Measurements from ENCODE around the gene CCDC102A. TPM values are rescaled to one million over a fixed set of nuclear protein-coding genes. Genes with fewer than 3 reads are reported as not detected.

Gene CCDC102A
- total RNA-seq, 1 experiment from 2014 or later: 6.9 TPM

DNA sequence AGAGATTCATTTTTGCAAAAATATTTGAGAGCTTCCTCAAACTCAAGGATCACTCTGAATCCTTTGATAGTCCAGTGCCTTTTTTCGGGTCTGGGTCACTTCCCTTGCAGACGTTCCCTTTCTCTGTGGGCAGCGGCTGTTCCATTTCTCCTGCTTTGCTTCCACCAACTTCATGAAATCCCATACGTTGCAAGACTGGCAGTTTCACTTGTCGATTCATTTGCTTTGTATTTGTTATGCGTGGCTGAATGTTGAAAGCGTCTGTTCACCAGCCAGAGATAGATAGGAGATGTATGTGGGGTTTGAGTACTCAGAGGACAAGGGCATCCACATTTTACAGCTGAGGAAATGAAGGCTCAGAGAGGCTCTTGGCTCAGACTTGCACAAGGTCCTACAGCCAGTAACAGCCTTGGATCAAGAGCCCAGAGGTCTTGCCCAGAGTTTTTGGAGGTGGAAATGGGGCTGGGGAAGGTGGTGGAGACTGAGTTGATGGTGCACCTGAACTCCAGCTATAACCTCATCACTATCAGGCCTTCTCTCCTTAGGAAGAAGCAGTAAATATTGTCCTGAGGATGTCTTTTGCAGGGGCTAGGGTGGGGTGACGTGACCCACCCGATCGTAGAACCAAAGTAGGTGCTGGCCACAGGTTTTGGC is 1.3 kb upstream of the CCDC102A start:
- no peak for DNase-seq (ENCODE audit: low spot score)

DNA sequence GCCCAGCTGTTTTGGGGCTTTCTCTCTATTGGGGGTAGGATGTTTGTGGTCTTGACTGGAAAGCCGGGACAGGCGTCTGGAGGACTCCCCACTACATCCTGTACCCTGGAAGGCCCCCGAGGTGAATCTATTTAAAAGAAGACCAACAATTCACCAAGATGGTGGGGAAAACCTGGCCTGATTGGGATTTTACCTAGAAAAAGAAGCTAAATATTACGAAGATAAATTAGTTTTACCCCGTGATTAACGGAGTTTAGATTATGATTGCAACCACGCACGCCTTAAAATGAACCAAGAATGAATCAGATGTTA is 779 bp upstream of the CCDC102A start:
- DNase-seq (ENCODE audit: low spot score): no peak

DNA sequence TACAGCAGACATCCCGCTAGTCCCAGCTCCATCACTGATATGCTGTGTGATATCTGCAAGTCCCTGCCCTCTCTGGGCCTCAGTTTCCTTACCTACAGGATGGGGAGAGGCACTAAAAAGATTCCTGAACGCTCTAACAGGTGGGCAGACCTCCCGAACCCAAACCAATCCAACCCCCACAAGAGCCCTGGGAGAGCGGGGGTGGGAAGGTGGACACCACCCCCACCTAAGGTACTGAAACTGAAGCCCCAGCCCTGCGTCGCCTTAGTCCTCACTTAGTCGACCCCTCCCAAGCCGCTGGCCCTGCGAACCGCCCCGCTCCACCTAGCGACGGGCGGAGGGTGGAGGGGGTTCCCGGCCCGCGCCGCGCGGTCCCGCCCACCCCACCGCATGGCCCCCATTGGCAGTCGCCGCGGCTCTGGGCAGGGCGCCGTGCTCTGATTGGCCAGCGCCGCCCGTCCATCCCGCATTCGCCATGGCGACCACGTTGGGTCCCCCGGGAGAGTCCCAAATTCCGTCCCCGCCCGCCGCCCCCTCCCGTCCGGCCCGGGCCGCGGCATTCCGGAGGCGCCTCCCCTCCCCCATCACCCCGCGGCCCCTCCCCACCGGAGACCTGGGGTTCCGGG is 578 bp downstream of the CCDC102A start:
- DNase-seq (ENCODE audit: low spot score): peak; percentile 80

DNA sequence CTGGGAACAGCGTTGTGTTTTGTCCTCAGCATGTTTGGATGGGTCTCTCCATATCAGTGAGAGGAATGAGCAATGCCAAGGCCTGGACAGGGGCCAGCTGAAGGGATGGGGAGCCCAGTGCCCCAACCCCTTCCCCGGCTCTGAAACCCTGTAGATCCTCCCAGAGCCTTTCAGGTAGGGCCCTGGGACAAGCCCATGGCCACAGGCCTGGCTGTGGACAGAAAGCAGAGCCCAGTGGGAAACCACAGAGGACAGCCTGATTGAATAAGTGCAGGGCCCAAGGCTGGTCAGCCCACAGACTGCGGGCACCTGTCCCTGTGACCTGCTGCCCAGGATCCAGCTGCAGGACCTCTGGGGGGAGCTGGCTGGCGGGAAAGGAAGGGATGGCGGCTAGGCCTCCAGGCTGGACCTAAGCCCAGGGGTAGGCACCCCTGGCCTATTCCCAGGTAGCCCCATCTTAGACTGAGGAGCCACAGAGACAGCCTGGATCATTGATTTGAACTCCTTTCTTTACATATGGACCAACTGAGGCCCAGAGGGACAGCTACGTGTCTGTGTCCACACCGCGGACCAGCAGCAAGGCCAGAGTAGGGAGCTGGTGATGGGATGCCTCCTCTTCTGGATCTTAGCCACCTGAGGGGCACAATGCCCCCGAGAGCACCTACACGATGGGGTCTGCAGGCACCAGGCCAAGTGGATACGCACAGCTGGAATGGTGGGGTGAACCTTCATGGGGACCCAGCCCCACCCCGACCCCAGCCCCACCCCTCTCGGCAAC is 1.3 kb downstream of the CCDC102A start:
- DNase-seq (ENCODE audit: low spot score): no peak

DNA sequence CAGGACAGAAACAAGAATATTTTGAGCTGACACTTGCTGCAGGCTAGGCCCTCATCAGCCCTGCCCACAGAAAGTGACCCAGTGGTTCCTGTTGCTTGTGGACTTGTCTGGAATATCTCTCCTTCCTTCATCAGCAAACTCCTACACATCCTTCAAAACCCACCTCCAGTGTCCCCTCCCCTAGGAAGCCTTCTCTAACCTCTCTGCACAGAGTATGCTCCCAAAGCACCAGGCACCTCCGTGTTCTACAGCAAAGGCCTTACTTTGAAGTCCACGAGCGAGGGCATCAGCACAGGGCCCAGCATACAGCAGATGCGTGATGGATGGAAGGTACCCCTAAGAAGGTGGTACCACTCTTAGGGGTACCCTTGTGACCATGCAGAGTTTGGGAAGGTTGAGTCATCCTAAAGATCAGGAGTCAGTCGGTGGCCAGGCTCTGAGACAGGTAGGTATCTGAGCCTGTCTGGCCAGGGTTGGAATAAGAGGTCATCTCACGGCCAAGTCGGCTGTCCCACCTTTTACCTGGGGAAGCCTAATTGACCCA is 2.0 kb downstream of the CCDC102A start:
- DNase-seq (ENCODE audit: low spot score): no peak

DNA sequence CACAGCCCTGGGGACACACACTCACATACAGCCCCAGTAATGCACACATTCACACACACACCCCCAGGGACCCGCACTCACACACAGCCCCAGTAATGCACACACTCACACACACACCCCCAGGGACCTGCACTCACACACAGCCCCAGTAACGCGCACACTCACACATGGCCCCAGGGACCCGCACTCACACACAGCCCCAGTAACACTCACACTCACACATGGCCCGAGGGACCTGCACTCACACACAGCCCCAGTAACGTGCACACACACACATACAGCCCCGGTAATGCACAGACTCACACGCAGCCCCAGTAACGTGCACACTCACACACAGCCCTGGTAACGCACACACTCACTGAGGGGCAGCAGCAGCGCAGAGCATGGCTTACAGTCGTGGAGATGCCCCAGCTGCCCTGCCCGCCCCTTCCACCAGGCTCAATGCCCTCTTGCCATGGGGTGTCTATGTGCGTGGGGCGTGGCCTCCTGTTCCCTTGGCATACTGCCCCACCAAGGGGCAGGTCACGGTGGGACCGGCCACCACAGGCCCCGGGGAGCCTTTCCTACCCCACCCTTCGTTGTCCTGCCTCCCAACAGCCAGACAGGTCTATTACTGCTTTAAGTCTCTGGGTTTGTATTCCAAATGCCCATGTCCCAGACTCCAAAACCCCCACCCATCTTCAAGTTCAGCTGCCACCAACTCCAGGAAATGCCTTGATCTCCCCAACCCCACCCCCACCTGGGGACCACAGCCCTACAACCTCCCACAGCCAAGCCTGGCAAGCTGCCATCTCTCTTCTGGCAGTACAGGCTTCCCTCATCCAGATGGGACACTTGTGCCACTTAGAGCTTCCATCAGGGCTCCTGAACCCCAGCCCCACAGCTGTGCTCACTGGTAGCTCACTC is 2.7 kb downstream of the CCDC102A start:
- DNase-seq (ENCODE audit: low spot score): no peak

DNA sequence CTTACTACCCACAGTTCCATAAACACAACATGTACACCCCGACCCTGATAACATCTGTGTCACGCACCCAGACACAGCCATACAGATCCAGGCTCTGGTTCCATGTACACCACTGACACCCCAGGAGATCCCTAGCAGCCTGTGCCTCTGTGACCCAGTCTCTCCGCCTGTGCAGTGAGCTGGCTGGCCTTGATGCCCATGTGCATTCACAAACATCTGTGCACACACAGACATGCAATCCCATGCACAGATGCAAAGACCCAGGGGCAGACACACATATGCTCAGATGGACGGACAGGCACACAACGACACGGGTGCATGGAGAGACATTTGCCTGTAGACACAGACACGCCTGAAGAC is 4.1 kb downstream of the CCDC102A start:
- no peak for DNase-seq (ENCODE audit: low spot score)

DNA sequence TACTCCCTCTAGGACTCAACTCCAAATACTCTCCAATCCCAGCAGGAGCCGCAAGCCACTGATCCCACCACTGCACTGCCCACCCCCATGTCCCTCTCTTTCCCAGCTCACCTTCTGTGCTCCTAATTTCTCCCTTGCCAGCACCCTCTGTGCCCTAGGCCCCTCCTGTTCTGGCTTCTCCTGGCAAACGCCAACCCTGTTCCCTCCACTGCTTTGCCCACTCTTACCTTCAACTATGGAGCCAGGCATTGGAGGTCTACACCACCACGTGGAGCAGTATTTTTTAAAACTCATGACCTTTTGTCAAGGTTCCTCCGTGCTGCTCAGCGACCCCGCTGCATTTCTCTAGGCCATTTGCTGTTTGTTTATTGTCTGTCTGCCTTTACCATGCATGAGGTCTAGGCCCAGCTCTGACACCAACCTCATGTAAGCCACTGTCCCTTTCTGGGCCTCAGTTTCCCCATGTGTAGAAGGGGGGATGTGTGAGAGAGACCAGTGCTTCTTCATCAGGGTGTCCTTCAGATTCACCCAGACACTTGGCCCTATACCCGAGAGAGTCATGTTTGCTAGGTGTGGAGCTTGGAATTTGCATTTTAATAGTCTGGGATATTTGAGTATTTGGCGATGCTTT is 4.6 kb downstream of the CCDC102A start:
- DNase-seq (ENCODE audit: low spot score): no peak

DNA sequence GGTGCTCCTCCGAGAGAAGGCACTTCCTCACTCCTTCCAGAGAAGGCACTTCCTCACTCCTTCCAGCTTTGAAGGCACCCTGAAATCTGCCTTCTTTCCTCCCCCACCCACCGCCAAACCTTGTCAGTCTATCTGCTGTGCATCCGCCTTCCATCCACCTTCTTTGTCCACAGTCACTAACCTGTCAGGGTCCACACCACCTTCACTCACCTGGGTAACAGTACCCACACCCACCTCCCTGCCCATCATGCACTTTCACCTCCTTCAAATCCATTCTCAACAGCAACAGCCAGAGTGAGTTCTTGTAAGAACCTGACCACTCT is 5.2 kb downstream of the CCDC102A start:
- no peak for DNase-seq (ENCODE audit: low spot score)

DNA sequence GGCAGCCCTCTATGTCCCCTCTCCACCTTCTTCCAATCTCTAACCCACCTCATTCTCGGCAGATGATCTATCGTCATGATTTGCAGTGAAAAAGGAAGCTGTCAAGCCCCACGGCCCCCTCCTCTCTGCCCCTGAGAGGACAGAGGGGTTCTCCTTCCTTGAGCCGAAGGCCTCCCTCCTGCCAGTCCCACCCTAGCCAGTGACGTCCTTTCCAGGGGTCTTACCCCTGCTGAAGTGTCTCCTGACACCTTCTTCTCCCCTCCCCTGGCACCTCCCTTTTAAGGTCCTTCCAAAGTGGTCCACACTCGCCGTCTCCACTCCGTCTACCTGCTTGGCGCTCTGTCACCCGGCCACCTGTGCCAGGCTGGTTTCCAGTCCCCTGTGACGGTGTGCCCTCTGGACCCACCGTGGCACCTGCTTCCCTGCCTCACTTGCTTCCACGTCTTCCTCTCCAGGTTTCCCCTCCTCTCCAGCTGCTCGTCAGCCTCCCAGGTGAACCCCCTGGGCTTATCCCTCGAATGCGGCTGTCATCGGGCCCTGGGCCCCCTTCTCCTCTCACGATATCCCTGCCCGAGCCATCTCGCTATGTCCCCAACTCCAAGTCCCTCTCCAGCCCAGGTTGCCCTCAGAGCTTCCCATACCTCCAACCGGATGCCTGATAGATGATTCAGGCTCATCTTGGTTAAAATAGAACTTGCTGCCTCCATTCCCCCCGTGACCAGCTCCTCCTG is 5.7 kb downstream of the CCDC102A start:
- no peak for DNase-seq (ENCODE audit: low spot score)

DNA sequence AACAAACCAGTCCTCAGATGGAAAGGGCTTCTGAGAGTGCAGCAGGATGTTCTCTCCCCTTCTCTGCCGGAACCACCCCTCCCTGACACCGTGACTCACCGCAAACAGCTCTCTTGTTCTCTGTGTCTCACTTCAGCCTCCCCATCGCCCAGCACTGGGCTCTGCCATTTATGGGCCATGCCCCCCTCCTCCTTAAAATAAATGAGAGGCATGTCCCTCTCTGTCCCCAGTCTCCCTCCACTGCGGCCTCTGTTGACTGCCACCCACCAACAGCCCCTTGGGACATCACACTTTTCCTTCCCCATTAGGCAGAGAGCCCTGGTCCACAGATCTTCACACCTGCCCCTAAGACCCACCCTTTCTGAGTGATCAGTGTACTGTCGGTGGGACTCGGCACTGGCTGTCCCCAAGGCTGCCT is 6.3 kb downstream of the CCDC102A start:
- DNase-seq (ENCODE audit: low spot score): peak; percentile 84

DNA sequence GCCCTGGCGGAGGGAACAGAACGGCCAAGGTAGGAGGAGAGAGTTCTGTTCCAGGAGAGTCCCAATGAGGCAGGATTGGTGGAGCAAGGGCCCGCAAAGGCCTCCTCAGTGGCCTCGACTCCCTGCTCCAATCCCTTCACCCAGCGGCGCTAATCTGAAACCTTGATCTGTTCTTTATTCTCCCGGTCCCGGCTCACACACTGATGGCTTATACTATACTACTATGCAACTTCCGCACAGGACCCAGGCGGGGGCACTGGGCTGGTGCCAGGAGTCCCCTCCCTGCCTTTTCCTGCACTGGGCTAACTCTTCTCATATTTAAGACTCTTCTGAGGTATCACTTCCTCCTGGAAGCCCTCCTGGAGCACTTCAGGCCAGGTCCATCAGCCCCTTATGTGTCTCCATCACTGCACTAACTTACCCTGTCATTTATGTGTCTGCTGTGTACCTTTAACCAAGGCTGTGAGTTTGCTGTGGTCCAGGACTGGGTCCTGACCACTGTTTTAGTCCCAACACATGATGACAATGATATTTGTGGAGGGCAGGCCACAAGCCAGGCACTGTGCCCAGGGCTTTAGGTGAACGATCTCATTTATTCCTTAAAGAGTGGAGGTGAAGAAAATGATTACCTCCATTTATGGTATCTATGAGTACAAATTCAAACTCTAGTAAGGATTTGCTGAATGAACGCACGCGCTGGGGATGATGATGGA is 6.8 kb downstream of the CCDC102A start:
- DNase-seq (ENCODE audit: low spot score): no peak

DNA sequence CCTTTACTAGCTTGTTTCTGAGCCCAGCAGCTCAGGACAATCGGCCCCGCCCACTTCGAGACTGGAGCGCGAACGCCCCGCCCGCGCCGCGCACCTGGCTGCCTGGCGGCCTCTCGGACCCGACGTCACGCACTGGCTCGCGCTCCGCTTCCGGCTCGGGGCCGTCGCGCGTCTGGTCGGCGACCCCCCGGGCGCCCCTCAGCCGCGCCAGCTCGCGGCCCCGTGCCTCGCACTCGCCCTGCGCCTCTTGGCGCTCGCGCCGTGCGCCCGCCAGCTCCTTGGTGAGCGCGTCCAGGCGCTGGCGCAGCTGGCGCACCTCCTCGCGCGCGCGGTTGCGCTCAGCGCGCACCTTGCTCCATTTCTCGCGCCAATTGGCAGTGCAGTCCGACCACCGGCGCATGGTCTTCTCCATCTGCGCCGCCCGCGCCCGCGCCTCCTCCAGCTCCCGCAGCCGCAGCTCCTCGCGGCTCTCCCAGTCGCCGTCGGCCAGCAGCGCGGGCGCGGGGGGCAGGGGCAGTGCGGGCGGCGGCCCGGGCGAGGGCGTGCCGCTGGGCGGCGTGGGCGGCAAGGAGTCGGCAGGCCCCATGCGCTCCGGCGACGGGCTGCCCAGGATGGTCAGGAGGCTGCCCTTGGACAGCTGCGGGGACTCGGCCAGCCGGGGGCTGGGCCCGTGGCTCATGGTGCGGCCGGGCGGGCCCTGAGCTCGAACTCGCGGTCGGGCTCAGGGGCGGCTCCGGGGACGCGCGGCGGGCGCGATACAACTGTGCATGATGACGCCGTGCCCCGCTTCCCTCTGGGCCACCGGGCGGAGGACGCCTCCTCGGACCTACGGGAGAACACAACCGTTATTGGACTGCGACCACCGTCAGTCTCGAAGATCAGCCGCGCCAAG is 7.6 kb downstream of the CCDC102A start:
- no peak for DNase-seq (ENCODE audit: low spot score)

DNA sequence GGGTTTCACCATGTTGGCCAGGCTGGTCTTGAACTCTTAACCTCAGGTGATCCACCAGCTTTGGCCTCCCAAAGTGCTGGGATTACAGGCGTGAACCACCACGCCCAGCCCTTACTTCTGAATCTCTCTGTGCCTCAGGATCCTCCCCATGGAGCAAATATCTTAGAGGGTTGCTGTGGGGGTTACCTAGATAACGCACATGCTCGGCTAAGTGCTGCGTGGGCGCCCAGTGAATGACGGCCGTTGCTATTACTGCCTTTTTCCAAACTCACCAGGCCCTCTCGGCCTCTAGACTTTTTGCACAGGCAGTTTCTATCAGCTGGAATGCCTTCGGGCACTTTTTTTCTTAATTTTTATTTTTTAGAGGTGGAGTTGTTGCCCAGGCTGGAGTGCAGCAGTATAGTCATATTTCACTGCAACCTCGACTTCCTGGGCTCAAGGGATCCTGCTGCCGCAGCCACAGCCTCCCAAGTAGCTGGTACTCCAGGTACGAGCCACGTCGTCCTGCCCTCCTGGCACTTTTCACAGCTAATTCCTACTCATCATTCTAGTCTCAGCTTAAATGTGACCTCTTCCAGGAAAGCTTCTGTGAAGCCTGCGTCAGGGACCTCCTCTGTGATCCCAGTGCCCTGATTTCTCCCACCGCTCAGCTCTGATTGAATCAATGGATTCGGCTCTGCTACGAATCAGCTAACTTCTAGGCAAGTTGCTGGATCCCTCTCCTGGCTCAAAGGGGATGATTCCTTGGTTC is 8.6 kb downstream of the CCDC102A start:
- no peak for DNase-seq (ENCODE audit: low spot score)

DNA sequence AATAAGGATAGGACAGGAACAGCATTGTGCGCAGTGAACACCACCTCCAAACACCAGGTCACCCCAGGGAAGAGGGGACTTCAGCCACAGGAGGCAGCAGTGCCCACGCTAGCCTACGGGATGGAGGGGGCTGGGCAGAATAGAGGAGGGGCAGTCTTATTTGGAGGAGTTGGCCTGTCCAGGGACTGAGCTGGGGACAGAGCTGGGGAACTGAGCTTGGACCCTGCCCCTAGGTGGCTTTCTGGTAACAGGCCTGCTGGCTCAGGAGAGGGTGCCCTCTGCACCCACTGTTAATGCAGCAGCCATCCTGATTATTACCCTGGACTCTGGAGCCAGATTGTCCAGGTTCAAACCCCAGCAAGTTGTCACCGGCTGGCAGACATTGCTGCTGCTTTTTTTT is 9.3 kb downstream of the CCDC102A start:
- DNase-seq (ENCODE audit: low spot score): no peak

DNA sequence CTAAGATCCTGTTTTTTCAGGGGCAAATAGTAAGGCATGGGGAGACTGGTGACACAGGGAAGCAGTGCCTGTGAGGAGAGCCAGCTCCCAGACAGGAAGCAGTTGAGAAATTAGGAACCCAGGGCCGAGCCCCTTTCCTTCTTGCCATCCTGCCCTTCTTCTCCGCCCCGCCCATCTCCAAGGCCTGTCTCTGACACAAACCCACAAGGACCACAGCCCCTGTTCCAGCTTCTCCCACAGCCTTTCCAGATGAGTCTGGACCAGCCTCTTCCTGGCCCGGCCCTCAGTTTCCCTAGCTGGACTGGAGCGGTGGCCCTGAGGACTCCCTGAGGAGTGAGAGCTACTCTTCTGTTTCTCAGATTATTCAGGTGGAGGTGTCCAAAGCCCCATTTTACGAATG is 9.9 kb downstream of the CCDC102A start:
- DNase-seq (ENCODE audit: low spot score): no peak

DNA sequence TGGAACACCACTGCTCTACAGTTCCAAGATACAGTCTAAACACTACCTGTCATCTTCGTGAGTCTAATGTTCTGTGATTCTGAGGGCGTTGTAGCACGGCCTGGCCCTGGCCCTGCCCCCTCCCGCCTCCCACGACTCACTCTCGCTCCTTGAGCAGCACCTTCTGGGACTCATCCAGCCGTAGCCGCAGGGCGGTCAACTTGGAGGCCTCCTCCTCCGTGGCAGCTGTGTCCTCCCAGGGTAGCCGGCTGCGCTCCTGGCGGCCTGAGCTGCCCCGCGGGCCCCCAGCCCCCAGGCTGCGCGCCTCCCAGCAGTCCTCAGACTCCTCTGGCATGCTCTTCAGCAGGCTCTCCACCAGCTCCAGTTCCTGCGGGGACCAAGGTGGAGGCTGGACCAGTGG is 10.6 kb downstream of the CCDC102A start:
- no peak for DNase-seq (ENCODE audit: low spot score)

DNA sequence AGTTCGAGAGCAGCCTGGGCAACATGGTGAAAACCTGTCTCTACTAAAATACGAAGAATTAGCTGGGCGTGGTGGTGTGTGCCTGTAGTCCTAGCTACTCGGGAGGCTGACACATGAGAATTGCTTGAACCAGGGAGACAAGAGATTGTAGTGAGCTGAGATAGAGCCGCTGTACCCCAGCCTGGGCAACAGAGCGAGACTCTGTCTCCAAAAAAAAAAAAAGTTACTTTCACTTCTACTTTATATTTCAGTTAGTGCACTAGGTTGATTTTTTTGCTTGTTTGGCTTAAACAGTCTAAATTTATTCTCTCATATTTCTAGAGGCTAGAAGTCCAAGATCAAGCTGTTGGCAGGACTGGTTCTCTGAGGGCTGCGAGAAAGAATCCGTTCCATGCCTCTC is 13.4 kb downstream of the CCDC102A start:
- DNase-seq (ENCODE audit: low spot score): no peak
